ENCODE measurements around the gene PSMA2. TPM values are rescaled to one million over a fixed set of nuclear protein-coding genes. Genes with fewer than 3 reads are reported as not detected.

PSMA2 gene
- total RNA-seq, 2 experiments from 2014 or later: 38.8 to 41.0 TPM

GRCh38 chr7:42878303-42878702 lies 53.7 kb downstream of the PSMA2 start:
- H3K27me3 Mint-ChIP-seq: peaks cover 9% of the 10 kb centered on the region

GRCh38 chr7:42877862-42878261 lies 54.1 kb downstream of the PSMA2 start:
- H3K4me1 Mint-ChIP-seq (ENCODE audit: low read depth): no peaks in the 10 kb centered on the region
- no peaks in the 10 kb centered on the region for H3K36me3 Mint-ChIP-seq (ENCODE audit: low read depth)

More at GRCh38 chr7:42878303-42878702, 53.7 kb downstream of the PSMA2 start:
- H3K36me3 ChIP-seq (ENCODE audit: insufficient read depth, low read length): no peaks in the 10 kb centered on the region
- no peaks in the 10 kb centered on the region for H3K9me3 Mint-ChIP-seq
- TF ChIP-seq, protein P1, sequence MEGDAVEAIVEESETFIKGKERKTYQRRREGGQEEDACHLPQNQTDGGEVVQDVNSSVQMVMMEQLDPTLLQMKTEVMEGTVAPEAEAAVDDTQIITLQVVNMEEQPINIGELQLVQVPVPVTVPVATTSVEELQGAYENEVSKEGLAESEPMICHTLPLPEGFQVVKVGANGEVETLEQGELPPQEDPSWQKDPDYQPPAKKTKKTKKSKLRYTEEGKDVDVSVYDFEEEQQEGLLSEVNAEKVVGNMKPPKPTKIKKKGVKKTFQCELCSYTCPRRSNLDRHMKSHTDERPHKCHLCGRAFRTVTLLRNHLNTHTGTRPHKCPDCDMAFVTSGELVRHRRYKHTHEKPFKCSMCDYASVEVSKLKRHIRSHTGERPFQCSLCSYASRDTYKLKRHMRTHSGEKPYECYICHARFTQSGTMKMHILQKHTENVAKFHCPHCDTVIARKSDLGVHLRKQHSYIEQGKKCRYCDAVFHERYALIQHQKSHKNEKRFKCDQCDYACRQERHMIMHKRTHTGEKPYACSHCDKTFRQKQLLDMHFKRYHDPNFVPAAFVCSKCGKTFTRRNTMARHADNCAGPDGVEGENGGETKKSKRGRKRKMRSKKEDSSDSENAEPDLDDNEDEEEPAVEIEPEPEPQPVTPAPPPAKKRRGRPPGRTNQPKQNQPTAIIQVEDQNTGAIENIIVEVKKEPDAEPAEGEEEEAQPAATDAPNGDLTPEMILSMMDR (IDR thresholded peaks at IDR 0.05): no peak
- peaks cover 0 to 4% of the 10 kb centered on the region in 2 experiments for H3K27me3 ChIP-seq (ENCODE audit: control insufficient read depth in 1 of 2, insufficient read depth in 2 of 2, low read length in 2 of 2)
- H3K27ac Mint-ChIP-seq: no peak overlapping the region
- H3K4me1 ChIP-seq (ENCODE audit: insufficient read depth, low read length): no peaks in the 10 kb centered on the region
- CTCF ChIA-PET: no interaction called here
- no peaks in the 10 kb centered on the region for H3K4me1 Mint-ChIP-seq (ENCODE audit: low read depth)
- no peak overlapping the region for H3K27ac ChIP-seq (ENCODE audit: low read depth in 1 of 2, low read length in 2 of 2)
- ATAC-seq (ENCODE audit: poor library complexity) (no peak), DNase-seq (no peak)
- no peaks in the 10 kb centered on the region for H3K36me3 Mint-ChIP-seq (ENCODE audit: low read depth)
- intact Hi-C loops (cut with DNase I, micrococcal nuclease): loop anchor here in 1 of 2 experiments (10.0 kb wide), 1 partner anchor 934 kb away; no protein-coding TSS in a partner anchor
- POLR2A ChIA-PET: no interaction called here
- H3K4me3 Mint-ChIP-seq: no peak overlapping the region
- no peaks in the 10 kb centered on the region for H3K9me3 ChIP-seq (ENCODE audit: control insufficient read depth in 1 of 2, insufficient read depth in 1 of 2, low read length in 2 of 2)
- H3K4me3 ChIP-seq (ENCODE audit: low read length): no peak overlapping the region

DNA sequence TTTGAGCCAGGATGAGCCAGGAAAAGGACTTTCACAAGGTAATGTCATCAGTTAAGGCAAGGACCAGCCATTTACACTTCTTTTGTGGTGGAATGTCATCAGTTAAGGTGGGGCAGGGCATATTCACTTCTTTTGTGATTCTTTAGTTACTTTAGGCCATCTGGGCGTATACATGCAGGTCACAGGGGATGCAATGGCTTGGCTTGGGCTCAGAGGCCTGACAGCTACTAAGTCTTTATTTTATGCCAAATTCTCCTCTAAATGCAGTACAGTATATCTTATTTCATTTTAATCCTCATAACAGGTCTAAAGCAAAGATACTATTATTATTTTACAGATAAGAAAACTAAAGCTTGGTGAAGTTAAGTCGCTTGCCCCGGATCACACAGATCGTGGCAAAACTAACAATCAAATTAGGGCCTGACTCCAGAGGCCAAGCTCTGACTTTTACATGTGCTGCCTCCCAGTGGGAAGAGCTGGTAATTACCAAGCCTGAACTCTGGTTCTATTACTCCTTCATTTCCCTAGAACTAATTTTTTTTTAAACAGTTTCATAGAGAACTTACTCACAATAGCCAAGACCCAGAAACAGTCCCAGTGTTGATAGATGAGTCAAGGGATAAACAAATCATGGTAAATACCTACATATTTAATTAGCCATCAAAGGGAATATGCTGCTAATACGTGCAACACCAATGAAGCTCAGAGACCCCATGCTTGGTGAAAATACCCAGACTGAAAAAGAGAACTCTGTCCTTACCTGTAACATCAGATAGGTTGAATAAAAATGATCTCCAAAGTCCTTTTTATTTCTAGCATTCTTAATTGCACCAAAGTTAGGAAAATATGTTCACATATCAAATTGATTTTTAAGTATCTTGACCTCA lies 55.5 kb downstream of the PSMA2 start:
- CTCF ChIA-PET: no interaction called here
- H3K36me3 ChIP-seq (ENCODE audit: insufficient read depth, low read length): no peaks in the 10 kb centered on the region
- DNase-seq (peak in 12 of 14 experiments; percentile 10 to 63 (median 36)), ATAC-seq (ENCODE audit: poor library complexity) (peak; percentile 55)
- no peaks in the 10 kb centered on the region for H3K9me3 ChIP-seq (ENCODE audit: control insufficient read depth in 1 of 2, insufficient read depth in 1 of 2, low read length in 2 of 2)
- intact Hi-C loops (cut with DNase I, micrococcal nuclease): loop anchor here in 1 of 2 experiments (10.0 kb wide), 1 partner anchor 932 kb away; no protein-coding TSS in a partner anchor
- Mint-ChIP-seq H3K27me3 (peaks cover 9% of the 10 kb centered on the region), H3K4me3 (no peak overlapping the region), H3K9me3 (no peaks in the 10 kb centered on the region), H3K27ac (no peak overlapping the region), H3K36me3 (ENCODE audit: low read depth) (no peaks in the 10 kb centered on the region), H3K4me1 (ENCODE audit: low read depth) (no peaks in the 10 kb centered on the region)
- H3K27ac ChIP-seq (ENCODE audit: low read depth in 1 of 2, low read length in 2 of 2): no peak overlapping the region
- no peaks in the 10 kb centered on the region for H3K4me1 ChIP-seq (ENCODE audit: insufficient read depth, low read length)
- H3K4me3 ChIP-seq (ENCODE audit: low read length): no peak overlapping the region
- TF ChIP-seq, protein P1 (IDR thresholded peaks at IDR 0.05): peak; percentile 74
- POLR2A ChIA-PET: interaction anchor here (1.3 kb wide), 1 partner anchor 11 kb away, joined by 6 read pairs; no protein-coding TSS in a partner anchor
- H3K27me3 ChIP-seq (ENCODE audit: control insufficient read depth in 1 of 2, insufficient read depth in 2 of 2, low read length in 2 of 2): peaks cover 0 to 4% of the 10 kb centered on the region in 2 experiments

More at GRCh38 chr7:42877862-42878261, 54.1 kb downstream of the PSMA2 start:
- Histone ChIP-seq H3K9me3 (ENCODE audit: control insufficient read depth in 1 of 2, insufficient read depth in 1 of 2, low read length in 2 of 2) (no peaks in the 10 kb centered on the region), H3K27ac (ENCODE audit: low read depth in 1 of 2, low read length in 2 of 2) (no peak overlapping the region), H3K4me3 (ENCODE audit: low read length) (no peak overlapping the region), H3K27me3 (ENCODE audit: control insufficient read depth in 1 of 2, insufficient read depth in 2 of 2, low read length in 2 of 2) (peaks cover 0 to 4% of the 10 kb centered on the region in 2 experiments), H3K4me1 (ENCODE audit: insufficient read depth, low read length) (no peaks in the 10 kb centered on the region), H3K36me3 (ENCODE audit: insufficient read depth, low read length) (no peaks in the 10 kb centered on the region)
- H3K9me3 Mint-ChIP-seq: no peaks in the 10 kb centered on the region
- POLR2A ChIA-PET: no interaction called here
- DNase-seq: peak in 2 of 14 experiments; percentile 5 to 11
- H3K27ac Mint-ChIP-seq: no peak overlapping the region
- H3K4me3 Mint-ChIP-seq: no peak overlapping the region
- CTCF ChIA-PET: no interaction called here
- TF ChIP-seq, protein P1 (IDR thresholded peaks at IDR 0.05): no peak
- peaks cover 9% of the 10 kb centered on the region for H3K27me3 Mint-ChIP-seq
- intact Hi-C loops (cut with DNase I, micrococcal nuclease): loop anchor here in 1 of 2 experiments (10.0 kb wide), 1 partner anchor 933 kb away; no protein-coding TSS in a partner anchor
- no peak for ATAC-seq (ENCODE audit: poor library complexity)
